HEK293 (cell line): ENCODE results near the gene CNN2.
A peak's percentile ranks its signal among the peaks of the same experiment; 100 is the strongest.

Experiments
- BCL11A ChIP-seq: fragments of 450-650 bp; formaldehyde crosslinking; IDR thresholded peaks from 2 replicates; pipeline ENCODE4 v1.5.1; 2016; ENCODE audit warnings: low read depth, missing biosample characterization, missing genetic modification characterization
- FEZF1 ChIP-seq: fragments of 450-650 bp; formaldehyde crosslinking; IDR thresholded peaks from 2 replicates; pipeline ENCODE4 v1.5.1; 2016; ENCODE audit warnings: missing biosample characterization, missing genetic modification characterization
- GLI4 ChIP-seq: fragments of 450-650 bp; formaldehyde crosslinking; IDR thresholded peaks from 2 replicates; pipeline ENCODE4 v1.5.1; 2016; ENCODE audit warnings: missing biosample characterization, missing genetic modification characterization
- GLIS1 ChIP-seq: fragments of 450-650 bp; formaldehyde crosslinking; IDR thresholded peaks from 2 replicates; pipeline ENCODE4 v1.5.1; 2016; ENCODE audit warnings: missing biosample characterization, missing genetic modification characterization
- KLF9 ChIP-seq: fragments of 450-650 bp; formaldehyde crosslinking; IDR thresholded peaks from 2 replicates; pipeline ENCODE4 v1.5.1; 2016; ENCODE audit warnings: missing biosample characterization, missing genetic modification characterization, low read depth
- ZBTB17 ChIP-seq: fragments of 450-650 bp; formaldehyde crosslinking; IDR thresholded peaks from 2 replicates; pipeline ENCODE4 v1.5.1; 2016; ENCODE audit warnings: missing biosample characterization, missing genetic modification characterization
- ZFHX2 ChIP-seq: fragments of 450-650 bp; formaldehyde crosslinking; conservative IDR thresholded peaks from 2 replicates; pipeline ENCODE4 v1.5.1; 2016; ENCODE audit warnings: missing biosample characterization, missing genetic modification characterization
- ZIC2 ChIP-seq: fragments of 450-650 bp; formaldehyde crosslinking; IDR thresholded peaks from 2 replicates; pipeline ENCODE4 v1.5.1; 2016; ENCODE audit warnings: missing biosample characterization, missing genetic modification characterization
- ZNF138 ChIP-seq: fragments of 450-650 bp; formaldehyde crosslinking; IDR thresholded peaks from 2 replicates; pipeline ENCODE4 v1.5.1; 2016; ENCODE audit warnings: missing biosample characterization, missing genetic modification characterization, borderline replicate concordance
- ZNF184 ChIP-seq: fragments of 450-650 bp; IDR thresholded peaks from 2 replicates; pipeline ENCODE4 v1.5.1; 2018; ENCODE audit warnings: missing biosample characterization, mild to moderate bottlenecking, missing genetic modification characterization
- ZNF19 ChIP-seq: fragments of 450-650 bp; formaldehyde crosslinking; IDR thresholded peaks from 2 replicates; pipeline ENCODE4; 2016; ENCODE audit warnings: missing biosample characterization, missing genetic modification characterization, low read depth
- ZNF221 ChIP-seq: fragments of 450-650 bp; formaldehyde crosslinking; IDR thresholded peaks from 2 replicates; pipeline ENCODE4 v1.5.1; 2017; ENCODE audit warnings: missing biosample characterization, missing genetic modification characterization, borderline replicate concordance
- ZNF37A ChIP-seq: fragments of 450-650 bp; IDR thresholded peaks from 2 replicates; pipeline ENCODE4 v1.5.1; 2018; ENCODE audit warnings: missing biosample characterization, missing genetic modification characterization
- ZNF660 ChIP-seq: fragments of 450-650 bp; IDR thresholded peaks from 2 replicates; pipeline ENCODE4 v1.5.1; 2018; ENCODE audit warnings: missing biosample characterization, mild to moderate bottlenecking, missing genetic modification characterization
- ZSCAN23 ChIP-seq: fragments of 450-650 bp; formaldehyde crosslinking; IDR thresholded peaks from 2 replicates; pipeline ENCODE4 v1.5.1; 2016; ENCODE audit warnings: missing biosample characterization, missing genetic modification characterization
- TF ChIP-seq, protein P1 (sequence below): IDR thresholded peaks from 2 replicates; pipeline ENCODE4 v1.6.1; 2011; ENCODE audit warnings: mild to moderate bottlenecking, low read depth, low read length, borderline replicate concordance
- TF ChIP-seq, protein P2 (sequence below): fragments of 450-650 bp; formaldehyde crosslinking; IDR thresholded peaks from 2 replicates; pipeline ENCODE4 v1.5.1; 2017; ENCODE audit warnings: missing biosample characterization, missing genetic modification characterization
- TF ChIP-seq, protein P3 (sequence below): fragments of 450-650 bp; formaldehyde crosslinking; IDR thresholded peaks from 2 replicates; pipeline ENCODE4 v1.5.1; 2017; ENCODE audit warnings: missing biosample characterization, missing genetic modification characterization
- TF ChIP-seq, protein P4 (sequence below): fragments of 450-650 bp; formaldehyde crosslinking; IDR thresholded peaks from 2 replicates; pipeline ENCODE4 v1.5.1; 2016; ENCODE audit warnings: missing biosample characterization, missing genetic modification characterization
- TF ChIP-seq, protein P5 (sequence below): fragments of 450-650 bp; formaldehyde crosslinking; IDR thresholded peaks from 2 replicates; pipeline ENCODE4 v1.5.1; 2017; ENCODE audit warnings: missing biosample characterization, missing genetic modification characterization
- TF ChIP-seq, protein P6 (sequence below): fragments of 450-650 bp; formaldehyde crosslinking; IDR thresholded peaks from 2 replicates; pipeline ENCODE4 v1.5.1; 2016; ENCODE audit warnings: missing biosample characterization, missing genetic modification characterization

CNN2 gene

DNA sequence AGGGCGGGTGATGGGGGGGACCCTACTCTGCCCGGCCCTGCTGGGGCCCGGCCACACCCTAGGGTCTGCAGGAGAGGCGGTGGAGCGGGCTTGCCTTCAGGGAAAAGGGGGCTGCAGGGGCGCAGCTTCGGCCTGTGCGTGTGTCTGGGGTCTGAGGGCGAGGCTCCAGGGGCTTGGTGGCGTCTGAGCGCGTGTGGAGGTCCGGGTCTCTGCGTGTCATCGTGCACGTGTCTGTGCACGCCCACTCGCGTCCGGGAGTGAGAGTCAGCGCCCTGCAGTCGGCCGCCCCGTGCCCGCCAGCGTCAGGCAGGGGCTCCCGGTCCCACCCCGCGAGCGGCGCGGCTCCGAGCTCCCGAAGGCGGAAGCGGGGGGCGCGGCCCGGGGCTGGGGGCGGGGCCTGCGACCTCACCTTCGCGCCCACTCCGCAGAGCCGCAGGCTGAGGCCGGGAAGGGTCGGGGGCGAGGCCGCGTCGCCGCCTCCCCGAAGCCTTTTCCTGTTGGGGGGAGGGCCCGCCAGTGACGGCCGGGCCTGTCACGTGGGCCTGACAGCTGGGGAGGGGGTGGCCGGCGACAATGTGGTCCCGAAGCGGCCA is 40.4 kb downstream of the CNN2 start, which contains the start of gene ARHGAP45 (continued):
- TF ChIP-seq ZFHX2 (tag by site-specific recombination) (peak; percentile 69), ZNF184 (no peak), ZNF19 (tag by site-specific recombination) (no peak), ZNF37A (tag by site-specific recombination) (no peak), GLI4 (tag by site-specific recombination) (no peak), ZNF221 (tag by site-specific recombination) (no peak), ZNF138 (tag by site-specific recombination) (no peak), ZBTB17 (tag by site-specific recombination) (no peak), KLF9 (tag by site-specific recombination) (peak; percentile 40; the same call in 1 of the 2 replicates), ZNF660 (tag by site-specific recombination) (no peak), ZSCAN23 (no peak), BCL11A (tag by site-specific recombination) (no peak), FEZF1 (no peak), GLIS1 (tag by site-specific recombination) (peak; percentile 37; the same call in 1 of the 2 replicates), ZIC2 (tag by site-specific recombination) (no peak)
- TF ChIP-seq, protein P1, sequence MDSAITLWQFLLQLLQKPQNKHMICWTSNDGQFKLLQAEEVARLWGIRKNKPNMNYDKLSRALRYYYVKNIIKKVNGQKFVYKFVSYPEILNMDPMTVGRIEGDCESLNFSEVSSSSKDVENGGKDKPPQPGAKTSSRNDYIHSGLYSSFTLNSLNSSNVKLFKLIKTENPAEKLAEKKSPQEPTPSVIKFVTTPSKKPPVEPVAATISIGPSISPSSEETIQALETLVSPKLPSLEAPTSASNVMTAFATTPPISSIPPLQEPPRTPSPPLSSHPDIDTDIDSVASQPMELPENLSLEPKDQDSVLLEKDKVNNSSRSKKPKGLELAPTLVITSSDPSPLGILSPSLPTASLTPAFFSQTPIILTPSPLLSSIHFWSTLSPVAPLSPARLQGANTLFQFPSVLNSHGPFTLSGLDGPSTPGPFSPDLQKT, result no peak
- TF ChIP-seq, protein P2, sequence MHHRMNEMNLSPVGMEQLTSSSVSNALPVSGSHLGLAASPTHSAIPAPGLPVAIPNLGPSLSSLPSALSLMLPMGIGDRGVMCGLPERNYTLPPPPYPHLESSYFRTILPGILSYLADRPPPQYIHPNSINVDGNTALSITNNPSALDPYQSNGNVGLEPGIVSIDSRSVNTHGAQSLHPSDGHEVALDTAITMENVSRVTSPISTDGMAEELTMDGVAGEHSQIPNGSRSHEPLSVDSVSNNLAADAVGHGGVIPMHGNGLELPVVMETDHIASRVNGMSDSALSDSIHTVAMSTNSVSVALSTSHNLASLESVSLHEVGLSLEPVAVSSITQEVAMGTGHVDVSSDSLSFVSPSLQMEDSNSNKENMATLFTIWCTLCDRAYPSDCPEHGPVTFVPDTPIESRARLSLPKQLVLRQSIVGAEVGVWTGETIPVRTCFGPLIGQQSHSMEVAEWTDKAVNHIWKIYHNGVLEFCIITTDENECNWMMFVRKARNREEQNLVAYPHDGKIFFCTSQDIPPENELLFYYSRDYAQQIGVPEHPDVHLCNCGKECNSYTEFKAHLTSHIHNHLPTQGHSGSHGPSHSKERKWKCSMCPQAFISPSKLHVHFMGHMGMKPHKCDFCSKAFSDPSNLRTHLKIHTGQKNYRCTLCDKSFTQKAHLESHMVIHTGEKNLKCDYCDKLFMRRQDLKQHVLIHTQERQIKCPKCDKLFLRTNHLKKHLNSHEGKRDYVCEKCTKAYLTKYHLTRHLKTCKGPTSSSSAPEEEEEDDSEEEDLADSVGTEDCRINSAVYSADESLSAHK (tag by site-specific recombination), result no peak
- TF ChIP-seq, protein P3, sequence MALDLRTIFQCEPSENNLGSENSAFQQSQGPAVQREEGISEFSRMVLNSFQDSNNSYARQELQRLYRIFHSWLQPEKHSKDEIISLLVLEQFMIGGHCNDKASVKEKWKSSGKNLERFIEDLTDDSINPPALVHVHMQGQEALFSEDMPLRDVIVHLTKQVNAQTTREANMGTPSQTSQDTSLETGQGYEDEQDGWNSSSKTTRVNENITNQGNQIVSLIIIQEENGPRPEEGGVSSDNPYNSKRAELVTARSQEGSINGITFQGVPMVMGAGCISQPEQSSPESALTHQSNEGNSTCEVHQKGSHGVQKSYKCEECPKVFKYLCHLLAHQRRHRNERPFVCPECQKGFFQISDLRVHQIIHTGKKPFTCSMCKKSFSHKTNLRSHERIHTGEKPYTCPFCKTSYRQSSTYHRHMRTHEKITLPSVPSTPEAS, result no peak
- TF ChIP-seq, protein P4, sequence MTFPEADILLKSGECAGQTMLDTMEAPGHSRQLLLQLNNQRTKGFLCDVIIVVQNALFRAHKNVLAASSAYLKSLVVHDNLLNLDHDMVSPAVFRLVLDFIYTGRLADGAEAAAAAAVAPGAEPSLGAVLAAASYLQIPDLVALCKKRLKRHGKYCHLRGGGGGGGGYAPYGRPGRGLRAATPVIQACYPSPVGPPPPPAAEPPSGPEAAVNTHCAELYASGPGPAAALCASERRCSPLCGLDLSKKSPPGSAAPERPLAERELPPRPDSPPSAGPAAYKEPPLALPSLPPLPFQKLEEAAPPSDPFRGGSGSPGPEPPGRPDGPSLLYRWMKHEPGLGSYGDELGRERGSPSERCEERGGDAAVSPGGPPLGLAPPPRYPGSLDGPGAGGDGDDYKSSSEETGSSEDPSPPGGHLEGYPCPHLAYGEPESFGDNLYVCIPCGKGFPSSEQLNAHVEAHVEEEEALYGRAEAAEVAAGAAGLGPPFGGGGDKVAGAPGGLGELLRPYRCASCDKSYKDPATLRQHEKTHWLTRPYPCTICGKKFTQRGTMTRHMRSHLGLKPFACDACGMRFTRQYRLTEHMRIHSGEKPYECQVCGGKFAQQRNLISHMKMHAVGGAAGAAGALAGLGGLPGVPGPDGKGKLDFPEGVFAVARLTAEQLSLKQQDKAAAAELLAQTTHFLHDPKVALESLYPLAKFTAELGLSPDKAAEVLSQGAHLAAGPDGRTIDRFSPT (tag by site-specific recombination), result 0 out of 2 replicates have a peak, but pooled peaks have one; percentile 10
- TF ChIP-seq, protein P5, sequence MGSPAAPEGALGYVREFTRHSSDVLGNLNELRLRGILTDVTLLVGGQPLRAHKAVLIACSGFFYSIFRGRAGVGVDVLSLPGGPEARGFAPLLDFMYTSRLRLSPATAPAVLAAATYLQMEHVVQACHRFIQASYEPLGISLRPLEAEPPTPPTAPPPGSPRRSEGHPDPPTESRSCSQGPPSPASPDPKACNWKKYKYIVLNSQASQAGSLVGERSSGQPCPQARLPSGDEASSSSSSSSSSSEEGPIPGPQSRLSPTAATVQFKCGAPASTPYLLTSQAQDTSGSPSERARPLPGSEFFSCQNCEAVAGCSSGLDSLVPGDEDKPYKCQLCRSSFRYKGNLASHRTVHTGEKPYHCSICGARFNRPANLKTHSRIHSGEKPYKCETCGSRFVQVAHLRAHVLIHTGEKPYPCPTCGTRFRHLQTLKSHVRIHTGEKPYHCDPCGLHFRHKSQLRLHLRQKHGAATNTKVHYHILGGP (tag by site-specific recombination), result no peak
- TF ChIP-seq, protein P6, sequence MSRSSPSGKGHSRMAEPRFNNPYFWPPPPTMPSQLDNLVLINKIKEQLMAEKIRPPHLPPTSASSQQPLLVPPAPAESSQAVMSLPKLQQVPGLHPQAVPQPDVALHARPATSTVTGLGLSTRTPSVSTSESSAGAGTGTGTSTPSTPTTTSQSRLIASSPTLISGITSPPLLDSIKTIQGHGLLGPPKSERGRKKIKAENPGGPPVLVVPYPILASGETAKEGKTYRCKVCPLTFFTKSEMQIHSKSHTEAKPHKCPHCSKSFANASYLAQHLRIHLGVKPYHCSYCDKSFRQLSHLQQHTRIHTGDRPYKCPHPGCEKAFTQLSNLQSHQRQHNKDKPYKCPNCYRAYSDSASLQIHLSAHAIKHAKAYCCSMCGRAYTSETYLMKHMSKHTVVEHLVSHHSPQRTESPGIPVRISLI (tag by site-specific recombination), result no peak
- TF ChIP-seq, all 188 proteins: peak for 11
